HT-29 (cell line): ENCODE data around the gene ALDH5A1. TPM values are rescaled to one million over a fixed set of nuclear protein-coding genes. Genes with fewer than 3 reads are reported as not detected.
A peak's percentile ranks its signal among the peaks of the same experiment; 100 is the strongest.

Source experiments
- DNase-seq: peaks from one replicate; pipeline ENCODE4 v3.0.0-alpha.2; 2015; ENCODE audit warnings: low spot score
- total RNA-seq: library from RNA; depleted of rRNA; stranded (reverse); fragments of >200 nt; shearing (Covaris generic); gene quantifications from 2 replicates; pipeline ENCODE4 v1.2.3, GENCODE V29; 2014

The ALDH5A1 gene
- total RNA-seq, 1 experiment from 2014 or later: 3.8 TPM

DNA sequence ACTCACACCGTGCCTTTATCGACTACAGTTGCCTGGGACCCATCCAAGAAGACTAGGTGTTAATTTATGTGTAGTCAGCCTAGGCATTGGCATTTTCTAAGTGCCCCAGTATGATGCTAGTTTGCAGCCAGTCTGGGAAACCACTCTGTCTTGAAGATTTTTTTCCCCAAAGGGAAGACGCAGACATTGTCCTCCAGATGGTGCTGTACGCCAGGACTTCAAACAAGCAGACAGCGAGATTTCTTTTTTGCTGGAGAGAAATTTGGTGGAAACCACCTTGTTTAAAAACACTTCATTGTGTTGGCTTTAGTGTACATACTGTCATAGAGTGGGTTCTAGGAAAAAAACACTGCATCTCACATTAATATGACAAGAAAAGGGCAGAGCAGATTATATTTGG lies 30.0 kb downstream of the ALDH5A1 start:
- peak; percentile 60 for DNase-seq

- no peak for DNase-seq
Observed at GRCh38 chr6:24529985-24530384, 35.2 kb downstream of the ALDH5A1 start.

- DNase-seq: no peak
Observed at GRCh38 chr6:24534329-24534728, 39.6 kb downstream of the ALDH5A1 start.

DNA sequence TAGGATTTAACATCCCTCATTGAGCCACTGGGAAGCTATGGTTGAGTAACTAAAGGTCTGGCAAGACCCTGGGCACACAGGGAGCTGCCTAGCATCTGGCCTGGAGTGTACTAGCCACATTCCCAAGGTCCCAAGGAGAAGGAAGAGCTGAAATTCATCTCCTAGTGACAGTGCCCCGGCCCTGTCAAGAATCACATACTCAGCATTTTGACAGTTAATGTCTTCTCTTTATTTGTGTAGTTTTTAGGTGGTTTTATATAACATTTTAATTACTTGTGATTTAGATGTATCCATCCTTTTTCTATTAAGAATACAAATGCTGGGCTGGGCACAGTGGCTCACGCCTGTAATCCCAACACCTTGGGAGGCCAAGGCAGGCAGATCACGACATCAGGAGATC lies 40.4 kb downstream of the ALDH5A1 start:
- no peak for DNase-seq

DNA sequence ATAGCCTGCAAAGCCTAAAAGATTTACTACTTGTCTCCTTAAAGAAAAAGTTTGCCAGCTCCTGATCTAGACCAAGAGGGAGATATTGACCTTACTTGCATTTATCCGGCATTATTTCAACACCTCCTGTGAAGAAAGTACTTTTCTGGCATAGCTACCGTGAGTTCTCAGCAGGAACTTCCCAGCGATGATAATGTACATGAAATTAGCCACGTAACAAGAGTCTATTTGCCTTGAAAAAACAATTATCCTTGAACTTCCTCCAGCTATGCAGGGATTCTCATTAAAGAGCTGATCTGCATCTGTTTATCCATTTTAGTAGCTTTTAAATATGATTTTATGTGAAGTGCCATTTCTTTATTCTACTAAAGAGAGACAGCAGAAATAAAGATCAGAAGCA lies 41.7 kb downstream of the ALDH5A1 start:
- no peak for DNase-seq

DNA sequence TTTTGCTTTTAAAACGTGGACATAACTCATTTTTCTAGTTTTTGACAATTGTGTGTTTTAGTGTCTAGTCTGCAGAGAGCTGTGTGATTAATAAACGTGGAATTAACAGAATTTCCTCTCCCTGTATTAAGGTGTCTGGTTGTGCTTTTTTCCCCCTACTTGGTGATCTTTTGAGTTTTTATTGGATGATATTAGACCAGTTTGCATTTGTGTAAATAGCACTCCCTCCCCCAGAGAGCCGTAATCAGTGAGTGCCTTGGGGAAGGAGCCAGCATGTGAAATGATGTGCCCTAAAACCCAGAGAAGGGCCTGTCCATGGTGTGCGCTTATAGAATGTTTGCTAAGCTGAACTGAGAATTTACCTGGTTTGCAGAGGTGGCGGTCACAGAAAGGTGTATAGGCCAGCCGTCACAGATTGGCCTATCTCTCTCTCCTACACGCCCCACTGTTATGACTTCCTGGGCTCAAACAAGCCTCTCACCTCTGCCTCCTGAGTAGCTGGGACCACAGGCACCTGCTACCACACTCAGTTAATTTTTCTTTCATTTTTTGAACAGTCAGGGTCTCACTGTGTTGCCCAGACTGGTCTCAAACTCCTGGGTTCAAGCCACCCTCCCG lies 42.4 kb downstream of the ALDH5A1 start:
- DNase-seq: no peak

GRCh38 chr6:24537771-24538385 lies 43.1 kb downstream of the ALDH5A1 start:
- DNase-seq: no peak

DNA sequence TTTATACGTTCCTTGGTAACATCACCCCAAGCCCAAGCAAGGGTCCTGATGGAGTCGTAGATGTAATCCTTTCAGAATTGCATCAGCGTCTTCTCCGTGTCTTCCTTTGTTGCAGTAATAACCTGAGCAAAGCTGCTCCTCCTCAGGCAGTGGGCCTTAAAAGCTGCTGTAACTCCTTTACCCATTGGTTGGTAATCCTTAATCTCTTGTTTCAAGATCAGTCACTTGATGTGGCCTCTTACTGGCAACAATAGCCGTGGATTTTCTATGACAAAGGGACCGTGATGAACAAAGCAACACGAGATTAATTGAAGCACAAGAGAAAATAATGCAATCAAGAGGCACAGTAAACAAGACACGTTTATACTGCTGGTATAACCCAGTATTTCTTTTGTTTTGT lies 44.6 kb downstream of the ALDH5A1 start:
- DNase-seq: no peak

GRCh38 chr6:24540197-24540596 lies 45.4 kb downstream of the ALDH5A1 start:
- no peak for DNase-seq

- no peak for DNase-seq
Observed at GRCh38 chr6:24543683-24544082, 48.9 kb downstream of the ALDH5A1 start.

DNA sequence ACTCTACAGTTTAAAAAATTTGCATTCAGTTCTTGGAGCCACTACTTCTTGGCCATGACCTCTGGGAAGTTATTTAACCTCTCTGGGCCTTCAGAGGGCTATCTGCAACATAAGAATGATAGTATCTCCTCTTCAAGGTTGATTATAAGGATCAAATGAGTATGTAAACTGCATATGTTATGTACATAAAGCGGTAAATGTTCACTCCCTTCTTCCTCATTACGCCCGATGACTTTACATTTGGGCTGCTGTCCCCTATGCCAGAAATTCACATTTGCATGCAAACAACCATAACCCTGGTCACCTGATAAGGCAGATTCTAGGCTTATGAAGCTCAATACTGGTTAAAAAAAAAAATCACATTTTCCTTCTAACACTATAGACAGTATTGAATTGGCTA lies 50.4 kb downstream of the ALDH5A1 start:
- DNase-seq: no peak

- DNase-seq: no peak
Observed at GRCh38 chr6:24545691-24546090, 50.9 kb downstream of the ALDH5A1 start.

DNA sequence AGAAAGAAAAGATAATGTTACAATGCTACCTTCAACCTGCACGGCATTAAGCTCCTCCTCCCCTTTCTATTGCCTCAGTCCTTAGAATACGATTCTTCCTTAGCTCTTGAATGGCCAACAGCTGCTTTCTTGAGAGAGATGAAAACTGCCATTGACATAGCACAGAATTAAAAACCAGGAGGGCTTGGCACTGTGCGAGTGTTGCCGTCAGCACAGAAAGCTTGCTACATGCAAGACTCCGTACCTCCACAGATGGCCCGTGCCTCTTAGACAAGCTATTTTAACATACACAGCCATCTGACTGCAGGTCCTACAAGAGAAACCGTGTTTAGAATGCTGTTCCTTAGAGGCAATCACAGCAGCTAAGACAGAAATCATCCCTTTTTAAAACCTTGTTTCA lies 51.7 kb downstream of the ALDH5A1 start:
- DNase-seq: no peak

GRCh38 chr6:24547243-24547642 lies 52.5 kb downstream of the ALDH5A1 start:
- no peak for DNase-seq

DNA sequence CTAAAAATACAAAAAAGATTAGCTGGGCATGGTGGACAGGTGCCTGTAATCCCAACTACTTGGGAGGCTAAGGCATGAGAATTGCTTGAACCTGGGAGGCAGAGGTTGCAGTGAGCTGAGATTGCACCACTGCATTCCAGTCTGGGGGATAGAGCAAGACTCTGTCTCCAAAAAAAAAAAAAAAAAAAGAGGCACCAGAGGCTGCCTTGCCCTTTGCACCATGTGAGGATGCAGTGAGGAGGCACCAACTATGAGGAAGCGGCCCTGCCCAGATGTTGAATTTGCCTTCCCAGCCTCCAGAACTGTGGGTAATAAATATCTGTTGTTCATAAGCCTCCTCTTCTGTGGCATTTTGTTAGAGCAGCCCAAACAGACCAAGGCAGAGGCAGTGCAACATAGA lies 54.4 kb downstream of the ALDH5A1 start:
- no peak for DNase-seq

GRCh38 chr6:24549674-24550353 lies 55.0 kb downstream of the ALDH5A1 start:
- DNase-seq: no peak

DNA sequence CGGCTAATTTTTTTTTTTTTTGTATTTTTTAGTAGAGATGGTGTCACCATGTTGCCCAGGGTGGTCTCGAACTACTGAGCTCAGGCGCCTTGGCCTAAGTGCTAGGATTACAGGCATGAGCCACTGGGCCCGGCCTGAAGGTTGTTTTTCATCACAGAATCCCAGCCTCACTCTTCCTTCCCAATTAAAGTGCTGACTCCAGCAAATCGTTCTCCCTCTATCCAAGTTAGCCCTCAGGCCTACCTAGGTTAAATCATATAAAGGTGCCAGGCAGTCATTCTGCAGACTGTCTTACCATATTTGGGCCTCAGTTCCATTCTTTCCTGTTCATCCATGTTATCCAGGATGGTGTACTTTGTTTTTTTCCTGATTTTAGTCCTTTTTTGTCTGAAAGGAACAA lies 56.4 kb downstream of the ALDH5A1 start:
- DNase-seq: no peak

DNA sequence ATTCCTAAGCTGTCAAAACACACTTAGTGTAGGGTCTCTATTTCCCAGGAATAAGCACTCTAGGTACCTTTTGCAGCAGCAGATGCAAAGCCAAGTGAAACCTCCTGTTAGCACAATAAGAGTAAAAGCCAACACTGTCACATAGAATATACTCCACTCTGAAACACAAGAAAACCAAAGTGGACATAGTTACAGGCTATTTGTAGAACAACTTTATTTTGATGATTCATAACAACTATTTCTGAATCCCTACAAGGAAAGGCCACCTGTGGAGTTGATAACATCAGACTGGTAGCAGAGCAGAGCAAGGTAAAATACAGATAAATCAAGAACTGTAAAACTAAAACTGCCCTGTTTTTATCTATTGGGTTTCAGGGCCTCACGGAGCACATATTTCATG lies 59.7 kb downstream of the ALDH5A1 start:
- no peak for DNase-seq

DNA sequence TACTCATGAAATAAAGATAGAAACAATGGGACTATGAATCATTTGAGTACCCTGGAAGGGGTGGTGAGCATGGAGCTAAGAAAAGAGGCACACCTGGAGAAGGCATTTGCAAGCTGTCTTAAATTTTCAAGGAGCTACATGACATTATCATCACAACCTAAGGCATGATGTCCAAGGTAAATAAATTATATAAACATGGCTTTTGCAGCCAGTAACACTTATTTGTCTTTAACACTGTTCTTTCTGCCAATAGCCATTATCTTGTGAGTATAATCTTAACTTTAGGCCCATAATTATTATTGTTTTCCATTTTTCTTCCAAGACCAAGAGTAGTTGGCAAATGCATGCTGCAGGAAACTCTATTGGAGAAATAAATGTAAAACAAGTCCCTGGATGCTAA lies 63.7 kb downstream of the ALDH5A1 start:
- no peak for DNase-seq

DNA sequence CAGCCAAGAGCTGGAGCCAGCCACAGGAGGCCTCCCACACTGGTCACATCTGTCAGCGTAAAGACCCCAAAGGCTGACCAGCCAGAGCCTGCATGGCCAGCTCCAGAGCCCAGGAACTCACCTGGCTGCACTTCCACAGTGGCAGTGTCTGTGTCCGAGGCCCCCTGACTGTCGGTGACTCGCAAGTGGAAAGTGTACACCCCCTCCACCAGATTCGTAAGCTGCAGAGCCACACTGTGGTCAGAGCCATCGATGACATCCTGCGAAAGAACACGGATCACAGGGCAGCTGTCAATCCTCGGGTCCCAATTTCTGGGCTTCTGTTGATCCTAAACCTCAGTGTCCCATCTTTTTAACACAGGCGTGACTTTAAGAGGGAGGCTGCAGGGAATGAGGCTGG lies 69.3 kb downstream of the ALDH5A1 start:
- no peak for DNase-seq

GRCh38 chr6:24565196-24565595 lies 70.4 kb downstream of the ALDH5A1 start:
- no peak for DNase-seq

DNA sequence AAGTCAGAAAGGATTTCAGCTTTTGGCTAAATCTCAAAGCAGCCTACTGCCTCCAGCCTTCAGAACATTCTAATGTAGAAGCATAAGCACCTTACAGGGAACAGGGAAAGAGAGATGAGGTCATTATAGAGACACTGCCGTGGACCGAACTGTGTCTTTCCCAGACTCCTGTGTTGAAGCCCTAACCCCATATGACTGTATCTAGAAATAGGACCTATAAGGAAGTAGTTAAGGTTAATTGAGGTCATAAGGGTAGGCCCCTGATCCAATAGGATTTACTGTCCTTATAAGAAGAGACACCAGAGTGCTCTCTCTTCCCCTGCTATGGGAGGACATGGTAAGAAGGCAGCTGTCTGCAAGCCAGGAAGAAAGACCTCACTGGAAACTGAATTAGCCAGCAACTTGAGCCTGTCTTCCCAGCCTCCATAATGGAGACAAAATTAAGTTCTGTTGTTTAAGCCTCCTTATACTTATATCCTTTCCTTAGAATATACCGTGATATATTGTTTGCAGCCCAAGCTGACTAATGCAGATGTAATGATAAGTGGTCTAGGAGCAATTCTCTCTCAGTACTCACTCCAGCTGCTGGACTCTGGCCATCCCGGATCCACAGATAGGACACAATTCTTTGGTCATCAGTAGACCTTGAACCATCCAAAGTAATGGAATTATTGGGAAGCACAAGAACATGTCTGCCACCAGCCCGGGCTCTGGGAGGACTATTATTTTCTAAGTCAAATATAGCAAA lies 71.4 kb downstream of the ALDH5A1 start:
- no peak for DNase-seq

DNA sequence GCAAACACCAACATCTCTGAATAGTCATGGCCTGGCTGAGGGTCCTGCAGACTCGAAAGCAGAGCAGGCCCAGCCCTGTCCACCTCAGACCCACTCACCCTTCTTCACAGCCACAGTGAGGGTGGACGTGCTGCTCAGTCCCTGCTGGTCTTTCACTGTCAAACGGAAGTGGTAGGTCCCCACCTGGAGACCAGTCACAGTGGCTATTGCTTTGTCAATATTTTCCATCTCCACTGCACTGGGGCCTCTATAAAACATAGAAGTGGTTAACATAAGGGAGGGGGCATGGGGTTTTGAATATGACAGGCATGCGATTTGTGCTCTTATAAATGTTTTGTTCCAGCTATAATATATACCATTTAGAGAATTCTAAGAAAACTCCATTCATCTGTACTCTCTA lies 73.9 kb downstream of the ALDH5A1 start:
- no peak for DNase-seq
